CD4-positive, CD25-positive, alpha-beta regulatory T cell (primary cell): Measurements from ENCODE around the gene ST6GALNAC5. TPM values are rescaled to one million over a fixed set of nuclear protein-coding genes. Genes with fewer than 3 reads are reported as not detected.

Experiments used
- ATAC-seq, 2 donors: fragments of 150-1000 bp; cut with Tn5 transposase; one replicate each; pipeline ENCODE4 v1.10.0; 2021; ENCODE audit warnings: low read depth in 2 of 2, moderate number of reproducible peaks in 2 of 2, moderate library complexity in 1 of 2
- DNase-seq, 3 donors: peaks; one replicate each; pipeline versions ENCODE4 v3.0.0 to v3.0.0-alpha.2; 2012 to 2022; ENCODE audit warnings: mixed read lengths in 1 of 3
- H3K27ac ChIP-seq: one replicate; pipeline ENCODE4 v1.7.0; 2013; ENCODE audit warnings: mild to moderate bottlenecking, low read length; ENCODE audit not compliant: insufficient read depth, poor library complexity, severe bottlenecking
- H3K27me3 ChIP-seq: one replicate; pipeline ENCODE4 v1.7.0; 2013; ENCODE audit warnings: low read length; ENCODE audit not compliant: control insufficient read depth, insufficient read depth
- H3K36me3 ChIP-seq: one replicate; pipeline ENCODE4 v1.7.0; 2013; ENCODE audit warnings: mild to moderate bottlenecking, low read length, moderate library complexity; ENCODE audit not compliant: control insufficient read depth, insufficient read depth
- H3K4me1 ChIP-seq: 2 replicates; pipeline ENCODE4 v1.7.0; 2013; ENCODE audit warnings: mild to moderate bottlenecking, low read length; ENCODE audit not compliant: insufficient read depth, control insufficient read depth, poor library complexity, severe bottlenecking
- H3K4me3 ChIP-seq: one replicate; pipeline ENCODE4 v1.7.0; 2013; ENCODE audit warnings: low read depth, mild to moderate bottlenecking, low read length, moderate library complexity
- H3K9me3 ChIP-seq, 2 experiments: 1 replicate in 1 of 2; 2 replicates in 1 of 2; pipeline ENCODE4 v1.7.0; 2013; ENCODE audit warnings: low read length in 2 of 2, mild to moderate bottlenecking in 1 of 2, moderate library complexity in 1 of 2; ENCODE audit not compliant: control insufficient read depth in 2 of 2
- H3K27ac Mint-ChIP-seq, 3 donors: one replicate each; pipeline ENCODE4 v1.8.0; 2020 to 2022; ENCODE audit warnings: mild to moderate bottlenecking in 3 of 3, mixed read lengths in 3 of 3, moderate library complexity in 2 of 3
- H3K27me3 Mint-ChIP-seq: one replicate; pipeline ENCODE4 v1.8.0; 2022; ENCODE audit warnings: mild to moderate bottlenecking, mixed read lengths
- H3K36me3 Mint-ChIP-seq: one replicate; pipeline ENCODE4 v1.8.0; 2020; ENCODE audit warnings: mixed read lengths
- H3K4me1 Mint-ChIP-seq, 4 donors: one replicate each; pipeline ENCODE4 v1.8.0; 2020 to 2022; ENCODE audit warnings: mixed read lengths in 4 of 4, mild to moderate bottlenecking in 1 of 4
- H3K4me3 Mint-ChIP-seq, 4 donors: one replicate each; pipeline ENCODE4 v1.8.0; 2020 to 2022; ENCODE audit warnings: mild to moderate bottlenecking in 4 of 4, mixed read lengths in 4 of 4, moderate library complexity in 3 of 4
- H3K9me3 Mint-ChIP-seq, 7 donors: one replicate each; pipeline ENCODE4 v1.8.0; 2020 to 2022; ENCODE audit warnings: mixed read lengths in 7 of 7, mild to moderate bottlenecking in 3 of 7, moderate library complexity in 2 of 7
- polyA plus RNA-seq, 4 donors: library from polyadenylated mRNA; unstranded; fragments of 300-500 nt; fragmentation: Illumina TruSeq; gene quantifications; one replicate each; pipeline ENCODE4 v1.2.3, GENCODE V29; 2021
- total RNA-seq: library from RNA; stranded (reverse); gene quantifications from one replicate; pipeline ENCODE4 v1.2.3, GENCODE V29; 2022

Gene ST6GALNAC5
- total and polyA plus RNA-seq, 5 donors from 2014 or later = 0.30 TPM; not detected in 4

- ATAC-seq = no peak
- Histone ChIP-seq H3K4me1 (no peaks in the 10 kb centered on the region), H3K27me3 (no peaks in the 10 kb centered on the region), H3K27ac (no peak overlapping the region), H3K36me3 (no peaks in the 10 kb centered on the region), H3K9me3 (no peaks in the 10 kb centered on the region), H3K4me3 (no peak overlapping the region)
- peak overlapping the region in 1 of 3 donors; percentile 42 for H3K27ac Mint-ChIP-seq
- H3K27me3 Mint-ChIP-seq = peaks cover 4% of the 10 kb centered on the region
- no peaks in the 10 kb centered on the region for H3K4me1 Mint-ChIP-seq
- H3K36me3 Mint-ChIP-seq = no peaks in the 10 kb centered on the region
- peaks cover 0 to 4% (median 0%) of the 10 kb centered on the region in 7 donors for H3K9me3 Mint-ChIP-seq
- no peak overlapping the region for H3K4me3 Mint-ChIP-seq
- DNase-seq = no peak
These were observed 214.6 kb downstream of the ST6GALNAC5 start for GRCh38 chr1:77081834-77082233.

DNA sequence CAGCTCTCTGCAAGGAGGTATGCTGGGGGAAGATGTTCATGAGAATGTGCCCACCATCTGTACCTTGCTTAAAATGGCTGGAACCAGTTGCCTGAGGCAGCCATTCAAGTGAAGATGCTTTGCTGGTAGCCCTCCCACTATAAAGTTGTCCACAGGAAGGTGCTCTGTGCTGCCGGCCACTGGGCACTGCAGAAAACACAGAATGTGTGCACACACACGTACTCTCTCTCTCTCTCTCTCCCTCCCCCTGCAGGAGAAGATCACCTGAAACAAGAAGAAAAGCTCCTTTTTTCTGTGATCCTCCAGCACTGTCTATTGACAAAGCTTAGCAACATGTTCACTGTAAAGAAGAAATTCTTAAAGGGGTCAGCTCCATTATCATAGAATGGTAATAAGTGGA lies 217.2 kb downstream of the ST6GALNAC5 start:
- Histone ChIP-seq H3K27me3 (no peaks in the 10 kb centered on the region), H3K4me1 (no peaks in the 10 kb centered on the region), H3K36me3 (no peaks in the 10 kb centered on the region), H3K4me3 (no peak overlapping the region), H3K27ac (no peak overlapping the region), H3K9me3 (no peaks in the 10 kb centered on the region)
- DNase-seq (no peak), ATAC-seq (no peak)
- Mint-ChIP-seq H3K27me3 (no peaks in the 10 kb centered on the region), H3K4me1 (no peaks in the 10 kb centered on the region), H3K36me3 (peaks cover 3% of the 10 kb centered on the region), H3K27ac (no peak overlapping the region), H3K4me3 (no peak overlapping the region), H3K9me3 (peaks cover 0 to 4% (median 0%) of the 10 kb centered on the region in 7 donors)

DNA sequence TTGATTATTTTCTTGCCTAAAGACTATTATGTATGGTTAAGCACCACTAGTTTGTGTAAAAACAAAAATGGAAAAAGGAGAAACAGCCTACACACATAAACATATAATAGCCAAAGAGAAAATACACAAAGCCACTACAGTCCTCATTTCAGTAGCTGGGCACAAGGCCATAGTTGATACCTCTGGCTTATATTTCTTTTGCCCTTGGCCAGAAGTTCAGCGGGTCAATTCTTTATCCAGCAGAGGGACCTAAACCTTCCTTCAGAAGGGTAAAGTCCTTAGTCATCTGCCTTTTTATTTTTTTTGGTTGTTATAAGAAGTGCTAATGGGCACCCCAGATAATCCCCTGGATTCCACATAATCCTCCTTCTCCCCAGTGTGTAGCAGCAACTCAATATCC lies 217.8 kb downstream of the ST6GALNAC5 start:
- Mint-ChIP-seq H3K27ac (no peak overlapping the region), H3K4me1 (no peaks in the 10 kb centered on the region), H3K9me3 (peaks cover 0 to 4% (median 0%) of the 10 kb centered on the region in 7 donors), H3K27me3 (no peaks in the 10 kb centered on the region), H3K36me3 (peaks cover 7% of the 10 kb centered on the region), H3K4me3 (no peak overlapping the region)
- no peaks in the 10 kb centered on the region for H3K27me3 ChIP-seq
- H3K4me3 ChIP-seq = no peak overlapping the region
- DNase-seq (no peak), ATAC-seq (no peak)
- H3K9me3 ChIP-seq = no peaks in the 10 kb centered on the region
- H3K4me1 ChIP-seq = no peaks in the 10 kb centered on the region
- no peaks in the 10 kb centered on the region for H3K36me3 ChIP-seq
- H3K27ac ChIP-seq = no peak overlapping the region

DNA sequence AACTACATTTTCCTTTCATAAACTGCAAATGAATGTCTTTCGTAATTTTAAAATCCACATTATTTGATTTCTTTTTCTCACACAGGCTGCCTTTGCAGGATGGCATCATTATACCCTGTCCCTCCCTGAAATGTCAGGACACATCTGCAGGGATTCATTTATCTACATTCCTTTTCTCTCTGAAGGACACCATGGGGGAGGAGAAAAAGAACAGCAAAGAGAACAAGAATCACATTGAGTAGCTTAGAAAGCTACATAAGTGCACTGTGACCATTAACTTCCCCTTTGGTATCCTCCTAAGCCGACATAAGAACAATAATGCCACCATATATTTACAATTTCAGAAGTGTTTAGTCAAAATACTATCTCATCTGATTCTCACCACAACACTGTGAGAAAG lies 222.5 kb downstream of the ST6GALNAC5 start:
- Histone ChIP-seq H3K9me3 (no peaks in the 10 kb centered on the region), H3K27ac (no peak overlapping the region), H3K4me1 (no peaks in the 10 kb centered on the region), H3K27me3 (no peaks in the 10 kb centered on the region), H3K36me3 (no peaks in the 10 kb centered on the region), H3K4me3 (no peak overlapping the region)
- Mint-ChIP-seq H3K9me3 (no peaks in the 10 kb centered on the region), H3K4me1 (no peaks in the 10 kb centered on the region), H3K27me3 (no peaks in the 10 kb centered on the region), H3K27ac (peak overlapping the region in 1 of 3 donors; percentile 22), H3K36me3 (peaks cover 14% of the 10 kb centered on the region), H3K4me3 (no peak overlapping the region)
- ATAC-seq (no peak), DNase-seq (no peak)

DNA sequence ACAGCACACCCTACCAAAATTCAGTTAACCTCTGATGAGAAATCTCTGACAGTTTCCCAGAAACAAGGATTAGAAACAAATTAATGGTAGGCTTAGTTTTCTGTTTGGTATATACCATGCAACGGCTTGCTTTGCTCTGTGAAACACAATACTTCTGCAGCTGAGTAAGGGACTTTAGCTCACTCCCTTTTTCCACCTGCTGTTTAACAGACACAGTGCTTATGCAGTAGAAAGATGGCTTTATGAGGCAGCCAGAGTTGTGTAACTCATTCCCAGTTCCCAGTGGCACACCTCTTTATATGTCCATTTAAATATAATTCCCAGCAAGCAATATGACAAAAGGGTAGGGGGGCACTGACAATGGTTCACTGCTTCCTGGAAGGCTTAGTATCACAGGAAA lies 228.0 kb downstream of the ST6GALNAC5 start:
- H3K4me3 ChIP-seq = no peak overlapping the region
- no peaks in the 10 kb centered on the region for H3K9me3 ChIP-seq
- H3K4me1 ChIP-seq = no peaks in the 10 kb centered on the region
- Mint-ChIP-seq H3K4me1 (no peaks in the 10 kb centered on the region), H3K9me3 (peaks cover 0 to 6% (median 0%) of the 10 kb centered on the region in 7 donors), H3K4me3 (no peak overlapping the region), H3K27ac (no peak overlapping the region), H3K27me3 (no peaks in the 10 kb centered on the region), H3K36me3 (peaks cover 11% of the 10 kb centered on the region)
- no peak overlapping the region for H3K27ac ChIP-seq
- ATAC-seq (no peak), DNase-seq (no peak)
- no peaks in the 10 kb centered on the region for H3K27me3 ChIP-seq
- no peaks in the 10 kb centered on the region for H3K36me3 ChIP-seq

DNA sequence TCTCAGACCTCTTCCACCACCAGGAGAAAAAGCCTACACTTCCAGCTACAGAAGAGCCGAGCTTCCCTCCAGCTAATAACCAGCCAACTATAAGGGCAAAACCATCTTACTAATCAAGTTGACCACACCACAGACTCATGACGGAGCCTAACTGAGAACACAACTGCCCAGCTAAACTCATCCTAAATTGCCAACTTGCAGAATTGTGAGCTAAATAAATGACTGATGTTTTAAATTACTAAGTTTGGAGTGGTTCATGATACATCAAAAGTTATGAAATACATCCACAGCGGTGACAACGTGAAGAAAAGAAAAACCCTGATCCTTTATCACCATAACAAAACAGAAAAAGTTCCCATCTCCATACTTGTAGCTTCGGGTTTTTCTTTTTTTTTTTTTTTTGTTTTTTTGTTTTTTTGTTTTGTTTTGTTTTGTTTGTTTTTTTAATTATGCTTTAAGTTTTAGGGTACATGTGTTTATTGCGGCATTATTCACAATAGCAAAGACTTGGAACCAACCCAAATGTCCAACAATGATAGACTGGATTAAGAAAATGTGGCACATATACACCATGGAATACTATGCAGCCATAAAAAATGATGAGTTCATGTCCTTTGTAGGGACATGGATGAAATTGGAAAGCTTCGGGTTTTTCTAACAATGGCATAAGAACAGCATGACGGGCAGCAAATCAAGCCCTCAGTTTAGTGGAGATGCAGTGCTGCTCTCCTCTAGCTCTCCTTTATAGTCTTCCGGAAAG lies 229.4 kb downstream of the ST6GALNAC5 start:
- no peak overlapping the region for H3K4me3 Mint-ChIP-seq
- no peak overlapping the region for H3K4me3 ChIP-seq
- H3K27ac ChIP-seq = no peak overlapping the region
- H3K27me3 Mint-ChIP-seq = no peaks in the 10 kb centered on the region
- DNase-seq (no peak), ATAC-seq (no peak)
- H3K9me3 Mint-ChIP-seq = peaks cover 0 to 6% (median 0%) of the 10 kb centered on the region in 7 donors
- no peaks in the 10 kb centered on the region for H3K27me3 ChIP-seq
- H3K27ac Mint-ChIP-seq = peak overlapping the region in 1 of 3 donors; percentile 7
- peaks cover 5% of the 10 kb centered on the region for H3K36me3 Mint-ChIP-seq
- H3K4me1 Mint-ChIP-seq = no peaks in the 10 kb centered on the region
- H3K4me1 ChIP-seq = no peaks in the 10 kb centered on the region
- no peaks in the 10 kb centered on the region for H3K36me3 ChIP-seq
- no peaks in the 10 kb centered on the region for H3K9me3 ChIP-seq

DNA sequence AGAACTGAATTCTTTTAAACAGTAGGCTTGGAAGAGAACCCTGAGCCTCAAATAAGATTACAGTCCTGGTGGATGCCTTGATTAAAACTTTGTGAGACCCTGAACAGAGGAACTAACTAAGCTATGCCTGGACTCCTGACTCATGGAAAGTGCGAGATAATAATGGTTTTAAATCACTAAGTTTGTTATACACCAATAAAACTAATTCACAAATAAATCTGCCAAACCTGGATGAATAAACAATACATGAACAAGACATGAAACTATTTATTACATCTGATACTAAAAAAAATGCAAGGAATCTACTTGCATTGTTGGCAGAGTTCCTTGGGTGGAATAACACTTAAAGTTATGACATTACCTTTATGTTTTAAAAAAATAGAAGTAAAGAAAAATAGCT lies 233.6 kb downstream of the ST6GALNAC5 start:
- Mint-ChIP-seq H3K27me3 (no peaks in the 10 kb centered on the region), H3K9me3 (peaks cover 0 to 6% (median 0%) of the 10 kb centered on the region in 7 donors), H3K4me3 (no peak overlapping the region), H3K36me3 (peaks cover 22% of the 10 kb centered on the region), H3K27ac (no peak overlapping the region), H3K4me1 (peaks cover 0 to 11% (median 0%) of the 10 kb centered on the region in 4 donors)
- no peaks in the 10 kb centered on the region for H3K4me1 ChIP-seq
- DNase-seq (no peak), ATAC-seq (no peak)
- no peak overlapping the region for H3K4me3 ChIP-seq
- H3K27me3 ChIP-seq = no peaks in the 10 kb centered on the region
- H3K9me3 ChIP-seq = no peaks in the 10 kb centered on the region
- H3K36me3 ChIP-seq = no peaks in the 10 kb centered on the region
- no peak overlapping the region for H3K27ac ChIP-seq

DNA sequence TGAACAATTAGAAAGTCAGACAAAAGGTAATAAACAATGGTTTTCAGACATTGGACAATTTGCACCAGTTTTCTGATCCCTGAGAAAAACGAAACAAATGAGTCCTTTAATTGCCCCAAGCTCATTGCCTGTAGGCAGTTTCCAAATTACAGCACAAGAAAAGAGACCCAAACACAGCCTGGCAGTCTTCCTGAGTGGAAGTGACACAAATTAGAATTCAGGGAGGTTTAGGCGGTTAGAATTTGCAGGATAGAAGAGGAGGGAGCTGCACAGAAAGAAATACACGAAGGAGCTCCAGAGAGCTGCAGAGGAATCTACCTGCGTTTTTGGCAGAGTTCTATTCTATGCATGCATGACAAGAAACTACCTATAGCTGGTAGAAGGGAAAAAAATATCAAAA lies 236.2 kb downstream of the ST6GALNAC5 start:
- Histone ChIP-seq H3K27me3 (no peaks in the 10 kb centered on the region), H3K4me1 (no peaks in the 10 kb centered on the region), H3K9me3 (no peaks in the 10 kb centered on the region), H3K36me3 (peaks cover 3% of the 10 kb centered on the region), H3K27ac (no peak overlapping the region), H3K4me3 (no peak overlapping the region)
- H3K36me3 Mint-ChIP-seq = peaks cover 22% of the 10 kb centered on the region
- H3K9me3 Mint-ChIP-seq = no peaks in the 10 kb centered on the region
- H3K27me3 Mint-ChIP-seq = no peaks in the 10 kb centered on the region
- no peak for DNase-seq
- ATAC-seq = no peak
- no peak overlapping the region for H3K27ac Mint-ChIP-seq
- peaks cover 0 to 11% (median 0%) of the 10 kb centered on the region in 4 donors for H3K4me1 Mint-ChIP-seq
- no peak overlapping the region for H3K4me3 Mint-ChIP-seq
